ENCODE results near the gene RGMB. TPM values are rescaled to one million over a fixed set of nuclear protein-coding genes. Genes with fewer than 3 reads are reported as not detected.
"Not testable (repeated sequence)": the region's sequence is repeated elsewhere in the genome, so short reads cannot be mapped to it uniquely, and the experiment has no call there.

Gene RGMB
- total and polyA plus RNA-seq, 2 donors (not counting 1 experiment from before 2014, with no cell fraction given): 81.6 to 185 TPM

- not testable (repeated sequence) for H3K27ac ChIP-seq (ENCODE audit: insufficient read depth, low read length); H3K4me2 ChIP-seq (ENCODE audit: extremely low read depth, insufficient read depth, low read length); H3K4me3 ChIP-seq (replicated peaks in 1 of 4; ENCODE audit: control extremely low read depth in 1 of 4, insufficient read depth in 1 of 4, low read depth in 3 of 4, low read length in 4 of 4); H3K36me3 ChIP-seq (ENCODE audit: control insufficient read depth, insufficient read depth, low read length); H4K20me1 ChIP-seq (ENCODE audit: control insufficient read depth, extremely low read depth, insufficient read depth, low read length); H3K79me2 ChIP-seq (ENCODE audit: control insufficient read depth, insufficient read depth, low read length); H3K9ac ChIP-seq (ENCODE audit: insufficient read depth, low read length); H3K4me1 ChIP-seq (ENCODE audit: control insufficient read depth, extremely low read depth, insufficient read depth, low read length); DNase-seq (ENCODE audit: low read depth in 2 of 2); H3K9me3 ChIP-seq (ENCODE audit: control insufficient read depth, insufficient read depth, low read depth, low read length); H2AFZ ChIP-seq (ENCODE audit: low read length); H3K27me3 ChIP-seq (ENCODE audit: control insufficient read depth, insufficient read depth, low read length)
These were observed 34.8 kb upstream of the RGMB start for GRCh38 chr5:98738481-98739149.

GRCh38 chr5:98741926-98742325 is 31.5 kb upstream of the RGMB start:
- no peak for DNase-seq (ENCODE audit: low read depth in 2 of 2)
- no peak overlapping the region for H3K4me2 ChIP-seq (ENCODE audit: extremely low read depth, insufficient read depth, low read length)

GRCh38 chr5:98742396-98743073 is 30.9 kb upstream of the RGMB start:
- no peaks in the 10 kb centered on the region for H3K79me2 ChIP-seq (ENCODE audit: control insufficient read depth, insufficient read depth, low read length)
- H3K36me3 ChIP-seq (ENCODE audit: control insufficient read depth, insufficient read depth, low read length): no peaks in the 10 kb centered on the region
- no peak overlapping the region for H3K4me3 ChIP-seq (replicated peaks in 1 of 4; ENCODE audit: control extremely low read depth in 1 of 4, insufficient read depth in 1 of 4, low read depth in 3 of 4, low read length in 4 of 4)
- no peak overlapping the region for H3K9ac ChIP-seq (ENCODE audit: insufficient read depth, low read length)
- DNase-seq (ENCODE audit: low read depth in 2 of 2): no peak
- H3K4me1 ChIP-seq (ENCODE audit: control insufficient read depth, extremely low read depth, insufficient read depth, low read length): no peaks in the 10 kb centered on the region
- no peaks in the 10 kb centered on the region for H3K27me3 ChIP-seq (ENCODE audit: control insufficient read depth, insufficient read depth, low read length)
- H2AFZ ChIP-seq (ENCODE audit: low read length): no peak overlapping the region
- H3K4me2 ChIP-seq (ENCODE audit: extremely low read depth, insufficient read depth, low read length): no peak overlapping the region
- TF ChIP-seq EZH2 (IDR thresholded peaks at IDR 0.05; ENCODE audit: low read length, missing control alignments): no peak
- no peak for TF ChIP-seq CTCF (conservative IDR thresholded peaks at IDR 0.05 in 1 of 2, IDR thresholded peaks at IDR 0.05 in 1 of 2; ENCODE audit: low read depth in 1 of 2, low read length in 2 of 2)
- no peak overlapping the region for H3K27ac ChIP-seq (ENCODE audit: insufficient read depth, low read length)
- H4K20me1 ChIP-seq (ENCODE audit: control insufficient read depth, extremely low read depth, insufficient read depth, low read length): no peaks in the 10 kb centered on the region
- no peaks in the 10 kb centered on the region for H3K9me3 ChIP-seq (ENCODE audit: control insufficient read depth, insufficient read depth, low read depth, low read length)

More at GRCh38 chr5:98741926-98742325, 31.5 kb upstream of the RGMB start:
- no peaks in the 10 kb centered on the region for H3K27me3 ChIP-seq (ENCODE audit: control insufficient read depth, insufficient read depth, low read length)
- no peaks in the 10 kb centered on the region for H3K79me2 ChIP-seq (ENCODE audit: control insufficient read depth, insufficient read depth, low read length)
- no peaks in the 10 kb centered on the region for H4K20me1 ChIP-seq (ENCODE audit: control insufficient read depth, extremely low read depth, insufficient read depth, low read length)
- H3K4me3 ChIP-seq (replicated peaks in 1 of 4; ENCODE audit: control extremely low read depth in 1 of 4, insufficient read depth in 1 of 4, low read depth in 3 of 4, low read length in 4 of 4): no peak overlapping the region
- no peak overlapping the region for H3K27ac ChIP-seq (ENCODE audit: insufficient read depth, low read length)
- H3K9me3 ChIP-seq (ENCODE audit: control insufficient read depth, insufficient read depth, low read depth, low read length): peaks cover 2% of the 10 kb centered on the region
- no peaks in the 10 kb centered on the region for H3K4me1 ChIP-seq (ENCODE audit: control insufficient read depth, extremely low read depth, insufficient read depth, low read length)
- TF ChIP-seq EZH2 (IDR thresholded peaks at IDR 0.05; ENCODE audit: low read length, missing control alignments): no peak
- no peak for TF ChIP-seq CTCF (conservative IDR thresholded peaks at IDR 0.05 in 1 of 2, IDR thresholded peaks at IDR 0.05 in 1 of 2; ENCODE audit: low read depth in 1 of 2, low read length in 2 of 2)
- no peak overlapping the region for H2AFZ ChIP-seq (ENCODE audit: low read length)
- H3K36me3 ChIP-seq (ENCODE audit: control insufficient read depth, insufficient read depth, low read length): no peaks in the 10 kb centered on the region
- no peak overlapping the region for H3K9ac ChIP-seq (ENCODE audit: insufficient read depth, low read length)

GRCh38 chr5:98748259-98748658 is 25.2 kb upstream of the RGMB start:
- H3K9ac ChIP-seq (ENCODE audit: insufficient read depth, low read length); H3K4me3 ChIP-seq (replicated peaks in 1 of 4; ENCODE audit: control extremely low read depth in 1 of 4, insufficient read depth in 1 of 4, low read depth in 3 of 4, low read length in 4 of 4); H3K79me2 ChIP-seq (ENCODE audit: control insufficient read depth, insufficient read depth, low read length); H3K9me3 ChIP-seq (ENCODE audit: control insufficient read depth, insufficient read depth, low read depth, low read length); H3K36me3 ChIP-seq (ENCODE audit: control insufficient read depth, insufficient read depth, low read length); H3K4me2 ChIP-seq (ENCODE audit: extremely low read depth, insufficient read depth, low read length); H4K20me1 ChIP-seq (ENCODE audit: control insufficient read depth, extremely low read depth, insufficient read depth, low read length); H3K27me3 ChIP-seq (ENCODE audit: control insufficient read depth, insufficient read depth, low read length); H3K27ac ChIP-seq (ENCODE audit: insufficient read depth, low read length); DNase-seq (ENCODE audit: low read depth in 2 of 2); H2AFZ ChIP-seq (ENCODE audit: low read length); H3K4me1 ChIP-seq (ENCODE audit: control insufficient read depth, extremely low read depth, insufficient read depth, low read length): not testable (repeated sequence)

Measured in fibroblast of lung (primary cell).